H1 (cell line): ENCODE results near the gene BEX3. TPM values are rescaled to one million over a fixed set of nuclear protein-coding genes. Genes with fewer than 3 reads are reported as not detected.

ENCODE experiments used
- BRCA1 ChIP-seq: IDR thresholded peaks from 2 replicates; pipeline ENCODE4 v1.6.1; 2012; ENCODE audit warnings: low read depth, low read length, improper control_type of control experiment
- CBX5 ChIP-seq: fragments of 300-800, 300-1000 bp; sonication (generic); IDR thresholded peaks from 2 replicates; pipeline ENCODE4 v1.7.1; 2016; ENCODE audit warnings: antibody characterized with exemption, low read length, low read depth
- FOSL1 ChIP-seq: IDR thresholded peaks from 2 replicates; pipeline ENCODE4 v1.6.1; 2011; ENCODE audit warnings: mild to moderate bottlenecking, low read depth, low read length, moderate library complexity; ENCODE audit not compliant: insufficient read depth
- SIN3A ChIP-seq, 2 experiments: IDR thresholded peaks in 1 of 2; conservative IDR thresholded peaks in 1 of 2; 2 replicates each; pipeline ENCODE4 v1.6.1; 2011 to 2012; ENCODE audit warnings: low read length in 2 of 2, improper control_type of control experiment in 1 of 2, low read depth in 1 of 2, mild to moderate bottlenecking in 1 of 2
- SIX5 ChIP-seq: IDR thresholded peaks from 2 replicates; pipeline ENCODE4 v1.6.1; 2011; ENCODE audit warnings: mild to moderate bottlenecking, low read depth, low read length
- SUZ12 ChIP-seq: fragments of 200-600 bp; sonication (generic); IDR thresholded peaks from 2 replicates; pipeline ENCODE4 v1.6.1; 2012; ENCODE audit warnings: mild to moderate bottlenecking, inconsistent platforms, low read length, moderate library complexity, mixed read lengths
- polyA plus RNA-seq, 7 experiments: library from polyadenylated mRNA; depleted of rRNA in 3 of 7; stranded (reverse) in 5 of 7; unstranded in 2 of 7; fragments of >200 nt in 5 of 7; fragments of 200-250 nt in 2 of 7; gene quantifications; 1 replicate in 5 of 7; 2 replicates in 1 of 7; 4 replicates in 1 of 7; pipeline versions ENCODE4 v1.2.1 to v1.2.3, GENCODE V29; 2011 to 2013; ENCODE audit warnings: missing spikeins in 2 of 7, mixed read lengths in 2 of 7
- total RNA-seq: library from RNA; stranded (reverse); fragmentation: NEBNext Ultra II Directional; extraction: Animal tissue kit (Norgen Biotek cat#: 25700); gene quantifications from 2 replicates; pipeline ENCODE4 v1.2.1, GENCODE V29; 2021

BEX3 gene
- total and polyA plus RNA-seq, 2 of the 8 experiments (the other 6 are each of a cell fraction or from before 2014, with no cell fraction given): 330 to 366 TPM

DNA sequence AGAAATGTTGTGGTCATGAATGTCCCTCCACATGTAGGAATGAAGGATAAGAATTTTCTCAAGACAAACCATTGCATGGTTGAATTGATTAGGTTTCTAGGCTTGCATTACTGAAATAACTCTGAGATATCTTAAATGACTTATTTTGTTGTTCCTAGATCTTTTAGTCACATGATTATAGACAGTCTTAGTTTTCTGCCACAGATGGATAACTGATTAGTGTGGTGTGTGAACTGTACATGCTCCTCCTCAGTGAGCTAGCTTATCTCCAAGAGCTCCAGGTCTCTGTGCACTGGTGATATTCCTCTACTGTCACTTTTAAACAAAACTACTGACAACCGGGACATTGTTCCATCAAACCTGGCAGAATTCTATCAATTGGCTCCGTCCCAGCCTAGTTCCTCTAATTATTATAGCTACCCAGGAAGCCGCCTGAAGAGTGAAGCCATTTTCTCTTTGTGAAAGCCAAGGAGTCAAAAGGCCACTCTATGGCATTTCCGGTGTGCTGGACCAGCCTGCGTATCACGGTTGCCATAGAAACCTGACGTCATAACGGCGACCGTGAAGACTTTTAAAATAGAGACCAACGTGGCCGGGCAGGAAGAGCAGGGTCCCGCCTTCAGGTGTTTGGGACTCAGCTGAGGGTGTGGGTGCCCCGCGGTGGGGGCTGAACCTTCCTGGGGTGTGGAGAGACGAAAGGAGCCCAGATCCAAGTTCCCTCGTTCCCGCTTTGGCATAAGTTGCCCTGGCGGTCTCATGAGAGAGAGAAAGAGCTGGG, 28.1 kb downstream of the BEX3 start (continued):
- TF ChIP-seq SUZ12 (no peak), SIN3A (conservative IDR thresholded peaks at IDR 0.05 in 1 of 2, IDR thresholded peaks at IDR 0.05 in 1 of 2; ENCODE audit: low read depth in 1 of 2, low read length in 2 of 2) (peak in 1 of 2 experiments; percentile 82; a peak in 2 of 4 replicates), SIX5 (no peak), BRCA1 (no peak), CBX5 (no peak), FOSL1 (no peak)
